Right kidney (tissue), 9 donors: ENCODE measurements around the gene PHETA2.

ENCODE experiments used
- DNase-seq: peaks from one replicate; pipeline ENCODE4 v3.0.0-alpha.2; 2016
- long read RNA-seq, 8 donors: transcript quantifications; one replicate each; lab custom pipeline, GENCODE V29; 2026

The PHETA2 gene, protein sequence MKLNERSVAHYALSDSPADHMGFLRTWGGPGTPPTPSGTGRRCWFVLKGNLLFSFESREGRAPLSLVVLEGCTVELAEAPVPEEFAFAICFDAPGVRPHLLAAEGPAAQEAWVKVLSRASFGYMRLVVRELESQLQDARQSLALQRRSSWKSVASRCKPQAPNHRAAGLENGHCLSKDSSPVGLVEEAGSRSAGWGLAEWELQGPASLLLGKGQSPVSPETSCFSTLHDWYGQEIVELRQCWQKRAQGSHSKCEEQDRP
- long read RNA-seq, donor 1, transcript PHETA2-201 (3 exons, 2,335 nt): major isoform, 7 of 8 reads
- long read RNA-seq, donor 1, partial matches to known transcripts: 0 of 8 reads
- long read RNA-seq, donor 1, other reads (novel, unspliced or antisense): 0 of 8 reads
- long read RNA-seq, donor 2, partial matches to known transcripts: 0 of 4 reads
- long read RNA-seq, donor 2, other reads (novel, unspliced or antisense): 0 of 4 reads
- long read RNA-seq, donor 3, partial matches to known transcripts: 0 of 3 reads
- long read RNA-seq, donor 3, other reads (novel, unspliced or antisense): 0 of 3 reads
- long read RNA-seq, donor 4, transcript PHETA2-201 (3 exons, 2,335 nt): major isoform, 5 of 5 reads
- long read RNA-seq, donor 4, partial matches to known transcripts: 0 of 5 reads
- long read RNA-seq, donor 4, other reads (novel, unspliced or antisense): 0 of 5 reads
- long read RNA-seq, donor 5, partial matches to known transcripts: 5 of 8 reads
- long read RNA-seq, donor 5, other reads (novel, unspliced or antisense): 0 of 8 reads
- long read RNA-seq, donor 6, partial matches to known transcripts: 0 of 4 reads
- long read RNA-seq, donor 6, other reads (novel, unspliced or antisense): 0 of 4 reads
- long read RNA-seq, donor 7, partial matches to known transcripts: 0 of 2 reads
- long read RNA-seq, donor 7, other reads (novel, unspliced or antisense): 0 of 2 reads
- long read RNA-seq, donor 8, partial matches to known transcripts: 5 of 10 reads
- long read RNA-seq, donor 8, other reads (novel, unspliced or antisense): 0 of 10 reads

DNA sequence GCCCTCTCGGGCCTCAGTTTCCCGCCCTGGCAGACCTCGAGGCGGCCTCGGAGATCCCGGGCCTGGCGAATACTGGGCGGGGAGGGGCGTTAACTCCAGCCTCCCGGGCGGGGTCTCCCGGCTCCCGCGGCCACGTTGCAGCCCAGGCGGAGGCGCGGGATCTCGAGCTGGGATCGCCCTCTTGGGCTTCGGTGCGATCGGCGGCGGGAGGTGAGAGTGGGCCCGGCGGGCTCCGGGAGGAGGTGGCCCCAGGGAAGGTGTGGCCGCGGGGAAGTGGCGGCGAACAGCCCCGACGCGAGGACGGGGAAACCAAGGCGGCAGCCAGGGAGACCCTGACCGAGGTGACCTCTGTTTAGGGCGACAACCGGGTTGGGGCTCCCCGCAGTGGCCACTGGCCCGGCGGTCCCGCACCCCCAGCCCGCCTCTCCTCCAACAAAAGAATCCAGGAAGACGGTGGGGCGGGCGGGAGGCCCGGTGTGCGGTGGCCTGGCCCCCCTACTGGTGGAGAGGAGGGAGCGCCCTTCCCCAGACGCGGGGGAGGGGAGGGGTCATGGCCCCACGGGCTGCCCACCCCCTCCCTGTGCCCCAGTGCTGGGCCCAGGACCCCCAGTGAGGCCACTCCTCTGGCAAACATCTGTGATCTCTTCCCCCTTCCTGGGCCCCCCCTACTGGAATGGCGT lies at the start of gene PHETA2:
PHETA2 (plus strand) TSS at position 117 of the 680 bp plus-strand sequence. CDS start 3,046 bp downstream, outside the sequence.
- DNase-seq: peak; percentile 76

DNA sequence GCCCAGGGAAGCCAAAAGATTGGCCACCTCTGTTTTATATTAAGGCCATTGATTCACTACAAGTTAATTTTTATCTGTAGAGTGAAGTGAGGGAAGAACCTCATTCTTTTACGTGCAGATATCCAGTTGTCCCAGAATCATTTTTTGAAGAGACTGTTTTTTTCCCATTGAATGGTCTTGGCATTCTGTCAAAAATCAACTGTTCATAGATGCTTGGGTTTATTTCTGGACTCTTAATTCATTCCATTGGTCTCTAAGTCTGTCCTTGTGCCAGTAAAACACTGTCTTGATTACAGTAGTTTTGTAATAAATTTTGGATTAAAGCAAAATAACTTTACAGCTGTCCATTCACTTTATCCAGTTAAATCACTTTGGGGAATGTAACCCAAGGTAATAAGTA lies 48.6 kb upstream of the PHETA2 start:
- no peak for DNase-seq

DNA sequence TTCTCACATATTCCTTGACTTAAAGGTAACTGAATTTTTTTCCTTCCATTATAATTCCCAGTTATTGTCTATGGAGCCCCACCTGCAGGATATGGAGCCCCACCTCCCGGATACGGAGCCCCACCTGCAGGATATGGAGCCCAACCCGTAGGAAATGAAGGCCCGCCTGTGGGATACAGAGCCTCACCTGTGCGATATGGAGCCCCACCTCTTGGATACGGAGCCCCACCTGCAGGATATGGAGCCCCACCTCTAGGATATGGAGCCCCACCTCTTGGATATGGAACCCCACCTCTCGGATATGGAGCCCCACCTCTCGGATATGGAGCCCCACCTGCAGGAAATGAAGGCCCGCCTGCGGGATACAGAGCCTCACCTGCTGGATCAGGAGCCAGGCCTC lies 47.3 kb upstream of the PHETA2 start:
- DNase-seq: no peak

DNA sequence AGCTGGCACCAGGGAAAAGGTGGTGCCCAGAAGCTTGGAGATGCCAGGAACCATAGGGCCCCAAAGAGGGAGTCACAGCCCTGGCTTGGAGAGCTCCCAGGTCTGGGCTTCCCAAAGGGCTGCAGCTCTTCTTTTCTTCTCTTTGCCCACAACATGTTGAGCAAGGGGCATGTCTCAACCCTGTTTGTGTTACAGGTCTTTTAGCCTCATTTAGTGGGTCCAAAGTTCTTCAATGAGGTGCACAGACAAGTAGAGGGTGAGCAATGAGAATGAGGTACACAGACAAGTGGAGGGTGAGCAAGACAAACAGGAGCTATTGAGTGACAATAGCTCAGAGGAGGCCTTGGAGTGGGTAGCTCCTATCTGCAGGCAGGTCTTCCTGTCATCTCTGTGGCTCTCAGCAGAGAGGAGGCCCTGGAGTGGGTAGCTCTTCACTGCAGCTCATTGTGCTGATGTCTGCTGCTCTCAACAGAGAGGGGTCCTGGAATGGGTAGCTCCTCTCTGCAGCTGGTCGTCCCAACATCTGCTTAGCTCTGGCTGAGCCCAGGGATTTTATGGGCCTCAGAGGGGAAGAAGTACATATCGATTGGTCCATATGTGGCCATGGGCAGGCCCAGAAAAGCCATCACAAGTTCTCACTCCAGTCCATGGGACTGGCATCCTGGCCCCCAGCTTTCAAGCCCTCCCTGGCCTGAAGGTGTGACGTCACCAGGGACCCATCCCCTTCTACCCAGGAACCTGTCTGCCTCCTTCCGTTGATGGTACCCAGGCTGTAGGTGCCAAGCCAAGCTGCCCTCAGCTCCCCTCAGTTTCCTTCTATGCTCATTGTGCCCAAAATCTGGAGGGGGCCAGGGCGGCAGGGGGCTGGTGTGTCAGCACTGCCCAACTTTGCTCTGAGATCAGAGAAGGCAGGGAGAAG lies 40.5 kb upstream of the PHETA2 start:
- no peak for DNase-seq

DNA sequence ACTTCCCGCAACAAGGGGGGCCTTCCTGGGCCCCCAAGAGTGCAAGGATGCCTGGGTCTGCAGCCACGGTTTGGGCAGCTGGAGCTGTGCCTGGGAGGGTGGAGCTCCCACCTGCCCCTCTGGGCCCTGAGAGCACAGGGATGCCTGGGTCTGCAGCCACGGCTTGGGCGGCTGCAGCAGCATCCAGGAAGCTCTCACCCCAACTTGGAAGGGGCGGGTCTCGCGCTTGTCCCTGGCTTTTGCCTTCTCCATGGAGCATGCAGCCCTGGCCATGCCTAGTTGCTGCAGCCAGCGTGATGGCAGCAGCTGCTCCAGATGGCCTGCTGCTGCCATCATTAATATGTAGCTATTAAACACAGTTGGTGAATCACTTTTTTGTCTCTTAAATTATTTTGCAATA lies 38.8 kb upstream of the PHETA2 start:
- no peak for DNase-seq

DNA sequence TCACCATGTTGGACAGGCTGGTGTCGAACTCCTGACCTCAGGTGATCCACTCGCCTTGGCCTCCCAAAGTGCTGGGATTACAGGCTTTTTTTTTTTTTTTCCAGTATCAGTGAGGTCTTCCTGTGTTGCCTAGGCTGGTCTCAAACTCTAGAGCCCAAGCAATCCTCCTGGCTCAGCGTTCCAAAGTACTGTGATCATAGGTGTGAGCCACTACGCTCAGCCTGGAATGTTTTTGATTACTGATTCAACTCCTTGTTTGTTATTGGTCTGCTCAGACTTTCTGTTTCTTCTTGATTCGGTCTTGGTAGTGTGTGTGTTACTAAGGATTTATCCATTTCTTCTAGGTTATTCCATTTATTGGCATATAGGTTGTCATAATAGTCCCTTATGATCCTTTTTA lies 34.8 kb upstream of the PHETA2 start:
- no peak for DNase-seq

DNA sequence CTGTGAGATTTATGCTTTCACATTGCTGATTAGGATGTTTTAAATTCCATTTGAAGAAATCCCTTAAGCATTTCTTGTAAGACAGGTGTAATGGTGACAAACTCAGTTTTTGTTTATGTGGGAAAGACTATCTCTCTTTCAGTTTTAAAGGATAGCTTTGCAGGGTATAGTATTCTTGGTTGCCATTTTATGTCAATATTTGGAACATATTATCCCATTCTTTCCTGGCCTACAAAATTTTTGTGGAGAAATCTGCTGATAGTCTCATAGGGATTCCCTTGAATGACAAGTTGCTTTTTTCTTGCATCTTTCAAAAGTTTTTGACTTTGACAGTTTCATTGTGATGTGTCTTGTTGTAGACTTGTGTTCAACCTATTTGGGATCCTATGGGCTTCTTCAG lies 32.3 kb upstream of the PHETA2 start:
- DNase-seq: no peak

DNA sequence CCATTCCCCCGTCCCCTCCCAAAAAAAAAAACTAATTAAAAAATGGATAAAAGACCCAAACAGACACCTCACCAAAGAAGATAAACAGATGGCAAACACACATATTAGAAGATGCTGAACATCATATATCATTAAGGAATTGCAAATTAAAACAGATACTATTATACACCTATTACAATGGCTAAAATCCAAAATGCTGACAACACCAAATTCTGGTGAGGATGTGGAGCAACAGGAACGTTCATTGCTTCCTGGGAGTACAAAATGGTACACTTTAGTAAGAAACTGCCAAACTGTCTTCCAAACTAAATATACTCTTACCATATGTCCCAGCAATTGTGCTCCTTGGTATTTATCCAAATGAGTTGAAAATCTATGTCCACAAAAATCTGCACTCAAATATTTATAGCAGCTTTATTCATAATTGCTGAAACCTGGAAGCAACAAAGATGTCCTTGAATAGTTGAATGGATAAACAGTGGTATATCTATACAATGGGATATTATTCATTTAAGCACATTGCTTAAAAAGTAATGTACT lies 23.3 kb upstream of the PHETA2 start:
- no peak for DNase-seq

DNA sequence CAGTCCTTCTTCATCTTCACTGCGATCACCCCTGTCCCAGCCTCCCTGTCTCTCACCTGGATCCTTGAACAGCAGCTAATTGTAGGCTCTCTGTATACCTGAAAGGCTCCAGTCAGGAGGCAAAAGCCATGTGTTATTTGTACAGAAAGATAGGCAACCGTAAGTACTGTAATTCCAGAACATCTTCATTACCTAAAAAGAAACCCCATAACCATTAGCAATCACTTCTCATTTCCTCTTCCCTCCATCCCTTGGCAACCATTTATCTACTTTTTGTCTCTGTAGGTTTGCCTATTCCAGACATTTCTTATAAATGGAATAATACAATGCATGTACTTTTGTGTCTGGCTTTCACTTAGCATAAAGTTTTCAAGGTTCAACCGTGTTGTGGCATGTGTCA lies 21.3 kb upstream of the PHETA2 start:
- no peak for DNase-seq

DNA sequence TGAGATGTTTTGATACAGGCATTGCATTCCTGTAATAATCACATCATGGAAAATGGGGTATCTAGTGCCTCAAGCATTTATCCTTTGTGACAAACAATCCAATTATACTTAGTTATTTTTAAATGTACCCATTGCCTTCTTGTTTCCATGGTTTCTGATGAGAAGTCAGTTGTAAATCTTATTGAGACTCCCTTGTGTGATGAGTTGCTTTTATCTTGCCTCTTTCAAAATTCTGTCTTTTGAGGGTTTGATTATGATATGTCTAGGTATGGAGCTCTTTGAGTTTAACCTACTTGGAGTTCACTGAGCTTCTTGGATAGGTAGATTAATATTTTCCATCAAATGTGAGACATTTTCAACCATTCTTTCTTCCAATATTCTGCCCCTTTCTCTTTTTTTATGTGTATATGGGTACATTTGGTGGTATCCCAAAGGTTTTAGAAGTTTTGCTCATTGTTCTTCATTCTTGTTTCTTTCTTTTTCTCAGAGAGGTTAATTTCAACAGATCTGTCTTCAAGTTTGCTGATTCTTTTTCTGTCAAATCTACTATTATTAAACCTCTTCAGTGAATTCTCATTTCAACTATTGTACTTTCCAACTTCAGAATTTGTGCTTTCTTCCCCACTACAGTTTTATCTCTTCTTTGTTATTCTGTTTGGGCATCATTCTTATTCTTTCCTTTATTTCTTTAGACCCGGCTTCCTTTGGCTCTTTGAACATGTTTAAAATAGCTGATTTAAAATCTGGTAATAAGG lies 17.1 kb upstream of the PHETA2 start:
- DNase-seq: no peak

DNA sequence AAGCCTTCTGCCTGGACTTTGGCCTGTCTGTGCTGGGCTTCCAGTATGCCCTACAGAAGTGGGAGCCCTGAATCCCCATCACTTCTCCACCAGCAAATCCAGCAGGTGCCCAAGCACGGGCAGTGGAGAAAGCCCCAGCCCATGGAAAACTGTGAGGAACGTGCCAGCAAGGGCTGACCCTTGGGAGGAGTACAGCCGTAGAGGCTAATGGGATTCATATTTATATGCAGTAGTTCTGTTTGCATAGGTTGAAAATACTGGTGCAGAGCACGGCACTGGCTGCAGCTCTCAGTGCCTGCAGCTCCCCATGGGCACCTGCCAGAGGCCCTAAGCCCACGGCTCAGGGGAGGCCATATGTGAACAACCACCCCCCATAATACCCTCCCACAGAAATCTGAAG lies 13.6 kb upstream of the PHETA2 start:
- no peak for DNase-seq

DNA sequence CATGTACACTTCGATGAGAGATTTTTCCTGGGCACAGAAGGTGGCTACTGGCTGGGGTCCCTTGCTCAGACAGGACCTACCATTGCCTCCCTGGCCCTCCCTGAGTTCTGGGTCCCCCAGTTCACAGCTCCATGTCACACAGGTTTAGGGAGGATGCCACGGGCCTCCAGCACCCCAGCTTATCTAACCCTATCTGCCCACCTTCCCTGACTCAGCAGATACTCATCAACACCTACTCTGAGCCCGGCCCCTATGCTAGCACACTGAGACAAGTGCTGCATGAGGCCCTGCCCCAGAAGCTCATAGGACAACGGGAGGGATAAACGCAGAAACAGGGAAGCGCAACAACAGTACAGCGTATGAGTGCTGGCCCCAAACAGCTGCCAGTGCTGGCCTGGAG lies 13.0 kb upstream of the PHETA2 start:
- DNase-seq: no peak

DNA sequence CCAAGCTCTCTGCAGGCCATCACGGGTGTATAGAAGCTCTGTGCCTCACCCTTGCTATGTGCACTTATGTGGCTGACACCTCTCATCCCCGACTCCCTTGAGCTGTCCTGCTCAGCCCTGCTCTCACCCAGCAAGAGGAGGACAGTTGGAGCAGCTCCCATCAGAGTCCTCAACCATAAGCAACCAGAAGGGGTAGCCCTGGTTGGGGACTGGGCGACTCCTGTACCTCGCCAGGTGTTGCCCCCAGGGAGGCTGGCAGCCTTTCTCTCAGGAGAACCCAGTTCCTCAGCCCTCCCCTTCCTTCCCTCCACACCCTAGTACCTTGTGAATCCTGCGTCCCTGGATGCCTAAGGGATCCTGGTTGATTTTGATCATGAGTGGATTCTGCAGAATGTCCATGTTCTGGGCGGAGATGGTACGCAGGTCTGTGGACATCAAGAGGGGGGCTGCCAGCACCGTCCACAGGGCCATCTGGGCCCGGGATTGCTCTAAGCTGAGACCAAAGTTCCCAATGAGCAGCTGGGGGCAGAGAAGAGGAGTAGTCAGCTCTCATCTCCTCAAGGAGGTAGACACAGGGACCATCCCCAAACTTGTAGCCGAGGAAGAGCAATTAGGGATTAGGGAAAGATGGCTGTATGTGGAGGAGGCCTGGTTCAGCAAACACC lies 11.4 kb upstream of the PHETA2 start:
- DNase-seq: no peak

DNA sequence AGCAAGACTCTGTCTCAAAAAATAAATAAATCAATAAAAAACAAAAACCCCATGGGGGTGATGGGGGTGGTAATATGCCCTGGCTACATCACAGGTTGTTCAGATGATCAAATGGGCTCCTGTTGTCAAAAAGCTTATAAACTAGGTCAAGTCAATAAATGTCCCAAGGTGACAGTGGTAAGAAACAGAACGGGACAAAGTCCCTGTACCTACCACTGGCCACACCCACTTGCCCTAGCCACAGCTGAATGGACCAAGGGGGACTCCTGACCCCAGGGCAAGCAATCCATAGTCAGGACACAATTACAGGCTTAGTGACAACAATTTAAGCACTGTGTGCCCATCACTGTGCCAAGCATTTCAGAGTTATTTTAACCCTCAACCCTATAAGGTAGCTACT lies 9.4 kb upstream of the PHETA2 start:
- DNase-seq: no peak

DNA sequence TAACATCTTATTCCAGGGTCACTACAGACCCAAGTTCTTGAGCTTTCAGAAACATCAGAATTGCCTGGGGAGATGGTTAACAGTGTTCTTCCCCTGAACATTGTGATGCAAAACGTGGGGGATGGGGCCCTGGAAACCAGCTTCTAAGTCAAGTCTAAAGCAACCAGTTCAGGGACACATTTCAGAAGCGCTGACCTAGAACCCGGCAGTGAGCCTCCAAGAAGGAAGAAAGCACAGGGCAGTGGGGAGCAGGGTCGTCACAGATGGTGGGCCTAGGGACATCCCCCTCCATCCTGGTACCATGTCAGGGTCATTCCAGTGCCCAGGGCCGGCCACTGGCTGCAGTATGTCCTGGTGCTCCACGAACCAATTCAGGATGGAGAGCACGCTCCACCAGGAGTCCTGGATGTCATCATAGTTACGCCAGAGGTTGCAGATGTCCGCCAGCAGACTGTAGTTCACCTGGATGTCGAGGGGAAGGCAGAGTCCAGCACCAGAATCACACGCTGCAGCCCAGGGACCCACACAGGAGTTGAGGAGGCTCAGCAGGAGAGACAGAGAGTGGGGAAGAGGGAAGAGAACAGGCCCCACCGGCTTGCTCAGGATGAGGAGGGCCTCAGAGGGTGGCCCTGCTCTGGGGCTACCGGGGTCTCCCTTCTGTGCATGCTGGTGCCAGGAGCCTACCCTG lies 8.5 kb upstream of the PHETA2 start:
- DNase-seq: no peak

DNA sequence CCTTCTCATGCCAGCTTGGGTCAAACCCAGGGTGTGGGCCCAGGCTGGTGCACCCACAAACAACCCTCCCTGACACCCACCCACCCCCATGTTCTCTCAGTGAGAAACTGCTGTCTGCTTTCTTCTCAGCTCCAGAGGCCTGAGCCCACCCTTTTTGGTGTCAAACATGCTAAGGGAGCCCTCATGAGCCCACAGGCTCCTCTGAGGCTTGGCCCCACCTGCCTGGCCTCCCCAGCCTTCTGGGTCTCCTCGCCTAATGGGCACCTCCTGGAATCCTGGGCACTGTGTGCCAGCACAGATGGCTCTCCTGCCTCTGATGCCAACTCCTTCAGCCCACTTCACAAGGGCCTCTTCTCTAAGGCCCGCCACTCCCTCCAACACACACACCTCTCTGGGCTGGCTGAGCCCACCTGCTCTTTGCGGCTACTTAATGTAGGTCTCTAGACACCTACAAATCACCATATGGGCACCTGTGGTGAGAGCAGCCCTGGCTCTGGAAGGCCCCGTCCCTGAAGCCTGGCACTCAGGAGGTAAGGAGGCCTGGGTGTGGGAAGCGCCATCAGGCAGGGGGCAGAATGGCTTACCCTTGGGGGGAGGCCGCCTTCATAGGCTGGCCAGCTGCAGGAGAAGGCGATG lies 7.8 kb upstream of the PHETA2 start:
- no peak for DNase-seq

DNA sequence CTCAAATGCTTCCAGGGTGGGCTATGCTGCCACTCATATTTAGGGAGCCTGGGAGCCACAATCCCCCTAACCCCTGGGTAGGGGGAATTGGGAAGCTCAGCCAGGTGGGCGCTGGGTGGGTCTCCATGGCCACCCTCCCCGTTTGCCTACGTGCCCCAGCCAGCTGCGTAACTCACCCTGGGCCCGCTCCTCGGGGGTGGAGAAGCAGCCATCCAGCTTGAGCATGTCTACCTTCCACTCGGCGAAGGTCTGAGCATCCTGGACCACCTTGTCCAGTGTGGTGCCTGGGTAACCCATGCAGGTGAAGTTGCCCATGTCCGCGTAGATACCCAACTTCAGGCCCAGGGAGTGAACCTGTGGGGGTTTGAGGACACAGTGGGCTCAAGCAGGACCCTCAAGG lies 7.1 kb upstream of the PHETA2 start:
- DNase-seq: no peak

DNA sequence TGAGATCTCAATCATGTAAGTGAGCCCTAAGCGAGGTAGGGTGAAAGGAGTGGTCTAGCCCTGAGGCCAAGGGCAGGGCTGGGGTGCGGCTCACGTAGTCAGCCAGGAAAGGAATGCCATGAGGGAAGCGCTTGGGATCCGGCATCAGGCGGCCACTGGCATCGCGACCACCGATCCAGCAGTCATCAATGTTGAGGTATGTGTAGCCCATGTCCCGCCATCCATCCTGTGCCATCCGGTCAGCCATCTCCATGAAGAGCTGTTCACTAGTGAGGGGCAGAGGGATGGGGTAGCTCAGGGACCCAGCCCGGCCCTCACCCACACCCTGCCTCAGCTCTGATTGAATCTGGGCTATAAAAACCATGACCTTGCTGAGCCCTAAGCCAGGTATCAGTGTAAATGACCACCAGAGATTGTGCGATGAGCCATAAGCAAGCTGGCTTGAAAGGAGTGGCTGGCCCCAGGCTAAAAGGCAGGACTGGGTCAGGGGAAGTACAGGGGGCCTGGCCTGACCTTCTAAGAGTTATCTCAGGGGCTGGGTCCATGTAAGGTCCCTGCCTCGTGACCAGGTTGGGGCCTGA lies 6.3 kb upstream of the PHETA2 start:
- no peak for DNase-seq
